ENCODE data around the gene AUTS2. TPM values are rescaled to one million over a fixed set of nuclear protein-coding genes. Genes with fewer than 3 reads are reported as not detected.

Gene AUTS2
- total RNA-seq, 1 donor from 2014 or later = 0.79 TPM

GRCh38 chr7:70763961-70764691 lies 1165.9 kb downstream of the AUTS2 start:
- no peak for DNase-seq (ENCODE audit: low read depth in 2 of 2)

- no peak for DNase-seq (ENCODE audit: low read depth in 2 of 2)
These were observed 1166.5 kb downstream of the AUTS2 start for GRCh38 chr7:70764701-70765208.

GRCh38 chr7:70765651-70766050 lies 1167.4 kb downstream of the AUTS2 start:
- DNase-seq (ENCODE audit: low read depth in 2 of 2) = no peak

GRCh38 chr7:70766109-70766508 lies 1167.8 kb downstream of the AUTS2 start:
- DNase-seq (ENCODE audit: low read depth in 2 of 2) = no peak

GRCh38 chr7:70766694-70767093 lies 1168.4 kb downstream of the AUTS2 start:
- no peak for DNase-seq (ENCODE audit: low read depth in 2 of 2)

- no peak for DNase-seq (ENCODE audit: low read depth in 2 of 2)
These were observed 1171.9 kb downstream of the AUTS2 start for GRCh38 chr7:70770154-70770553.

GRCh38 chr7:70771451-70771850 lies 1173.2 kb downstream of the AUTS2 start:
- no peak for DNase-seq (ENCODE audit: low read depth in 2 of 2)

GRCh38 chr7:70772891-70773290 lies 1174.6 kb downstream of the AUTS2 start:
- no peak for DNase-seq (ENCODE audit: low read depth in 2 of 2)

GRCh38 chr7:70773406-70773805 lies 1175.1 kb downstream of the AUTS2 start:
- no peak for DNase-seq (ENCODE audit: low read depth in 2 of 2)

GRCh38 chr7:70774950-70775527 lies 1176.8 kb downstream of the AUTS2 start:
- no peak for DNase-seq (ENCODE audit: low read depth in 2 of 2)

- no peak for DNase-seq (ENCODE audit: low read depth in 2 of 2)
These were observed 1177.4 kb downstream of the AUTS2 start for GRCh38 chr7:70775570-70776156.

GRCh38 chr7:70776627-70777101 lies 1178.4 kb downstream of the AUTS2 start:
- no peak for DNase-seq (ENCODE audit: low read depth in 2 of 2)

- no peak for DNase-seq (ENCODE audit: low read depth in 2 of 2)
These were observed 1179.0 kb downstream of the AUTS2 start for GRCh38 chr7:70777251-70777650.

GRCh38 chr7:70778585-70778984 lies 1180.3 kb downstream of the AUTS2 start:
- no peak for DNase-seq (ENCODE audit: low read depth in 2 of 2)

GRCh38 chr7:70779321-70779720 lies 1181.0 kb downstream of the AUTS2 start:
- DNase-seq (ENCODE audit: low read depth in 2 of 2) = no peak

GRCh38 chr7:70781922-70782311 lies 1183.6 kb downstream of the AUTS2 start:
- no peak for DNase-seq (ENCODE audit: low read depth in 2 of 2)

- DNase-seq (ENCODE audit: low read depth in 2 of 2) = no peak
These were observed 1184.5 kb downstream of the AUTS2 start for GRCh38 chr7:70782796-70783195.

- DNase-seq (ENCODE audit: low read depth in 2 of 2) = no peak
These were observed 1187.2 kb downstream of the AUTS2 start for GRCh38 chr7:70785427-70785826.

GRCh38 chr7:70786076-70786475 lies 1187.8 kb downstream of the AUTS2 start:
- DNase-seq (ENCODE audit: low read depth in 2 of 2) = no peak

- DNase-seq (ENCODE audit: low read depth in 2 of 2) = no peak
These were observed 1189.0 kb downstream of the AUTS2 start for GRCh38 chr7:70787286-70787685.

- DNase-seq (ENCODE audit: low read depth in 2 of 2) = no peak
These were observed 1189.5 kb downstream of the AUTS2 start for GRCh38 chr7:70787771-70788170.

GRCh38 chr7:70788276-70788675 lies 1190.0 kb downstream of the AUTS2 start:
- DNase-seq (ENCODE audit: low read depth in 2 of 2) = no peak
